Central memory CD8-positive, alpha-beta T cell (primary cell): ENCODE results near the gene RAB7A.

Source experiments
- ATAC-seq: fragments of 150-1000 bp; cut with Tn5 transposase; replicated peaks from 2 replicates; pipeline ENCODE4 v1.10.0; 2022; ENCODE audit warnings: mild to moderate bottlenecking, moderate FRiP score, moderate number of reproducible peaks; ENCODE audit not compliant: poor library complexity, severe bottlenecking; ENCODE audit errors: extremely low read depth
- DNase-seq, 2 donors: peaks; one replicate each; pipeline ENCODE4 v3.0.0; 2021; ENCODE audit warnings: low spot score in 2 of 2
- H3K27ac Mint-ChIP-seq: one replicate; pipeline ENCODE4 v1.8.0; 2022; ENCODE audit warnings: low read depth, mild to moderate bottlenecking, moderate library complexity, mixed read lengths
- H3K27me3 Mint-ChIP-seq: one replicate; pipeline ENCODE4 v1.8.0; 2022; ENCODE audit warnings: mixed read lengths
- H3K36me3 Mint-ChIP-seq: one replicate; pipeline ENCODE4 v1.8.0; 2022; ENCODE audit warnings: mild to moderate bottlenecking, moderate library complexity, mixed read lengths; ENCODE audit not compliant: insufficient read depth
- H3K4me1 Mint-ChIP-seq: one replicate; pipeline ENCODE4 v1.8.0; 2022; ENCODE audit warnings: mixed read lengths
- H3K4me3 Mint-ChIP-seq: one replicate; pipeline ENCODE4 v1.8.0; 2022; ENCODE audit warnings: mild to moderate bottlenecking, moderate library complexity, mixed read lengths
- H3K9me3 Mint-ChIP-seq: one replicate; pipeline ENCODE4 v1.8.0; 2022; ENCODE audit warnings: mixed read lengths

RAB7A gene

GRCh38 chr3:128805772-128806171 lies 79.8 kb downstream of the RAB7A start:
- DNase-seq (no peak), ATAC-seq (no peak)
- H3K9me3 Mint-ChIP-seq: no peaks in the 10 kb centered on the region
- peaks cover 57% of the 10 kb centered on the region for H3K4me1 Mint-ChIP-seq
- H3K27ac Mint-ChIP-seq: peak overlapping the region; percentile 75
- no peak overlapping the region for H3K4me3 Mint-ChIP-seq
- peaks cover 42% of the 10 kb centered on the region for H3K36me3 Mint-ChIP-seq
- H3K27me3 Mint-ChIP-seq: no peaks in the 10 kb centered on the region

- Mint-ChIP-seq H3K36me3 (peaks cover 47% of the 10 kb centered on the region), H3K27me3 (no peaks in the 10 kb centered on the region), H3K27ac (no peak overlapping the region), H3K4me1 (peaks cover 49% of the 10 kb centered on the region), H3K9me3 (no peaks in the 10 kb centered on the region), H3K4me3 (no peak overlapping the region)
- DNase-seq (no peak), ATAC-seq (no peak)
These were observed 80.6 kb downstream of the RAB7A start for GRCh38 chr3:128806588-128806987.

GRCh38 chr3:128807186-128807830 lies 81.3 kb downstream of the RAB7A start:
- Mint-ChIP-seq H3K4me3 (no peak overlapping the region), H3K27me3 (no peaks in the 10 kb centered on the region), H3K4me1 (peaks cover 42% of the 10 kb centered on the region), H3K9me3 (no peaks in the 10 kb centered on the region), H3K36me3 (peaks cover 46% of the 10 kb centered on the region), H3K27ac (peak overlapping the region; percentile 16)
- ATAC-seq (no peak), DNase-seq (no peak)

DNA sequence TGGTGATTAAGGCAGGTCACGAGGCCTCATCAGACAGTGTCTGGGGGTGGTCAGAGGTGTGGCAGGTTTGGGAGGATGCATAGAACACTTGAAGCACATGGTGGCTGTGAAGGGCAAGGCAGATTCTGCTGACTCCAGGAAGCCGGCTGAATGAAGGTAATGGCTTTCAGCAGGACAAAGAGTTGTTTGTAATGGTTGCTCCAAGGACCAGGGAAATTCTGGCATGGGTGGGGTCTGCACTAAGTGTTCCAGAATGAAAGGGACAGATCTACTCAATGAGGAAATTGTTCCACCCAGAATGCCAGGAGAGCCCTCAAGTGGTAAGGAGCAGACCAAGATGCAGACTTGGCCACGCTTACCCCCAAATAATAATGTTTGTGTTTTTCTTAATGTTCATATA lies 82.7 kb downstream of the RAB7A start:
- no peaks in the 10 kb centered on the region for H3K9me3 Mint-ChIP-seq
- H3K27ac Mint-ChIP-seq: peak overlapping the region; percentile 38
- H3K4me3 Mint-ChIP-seq: no peak overlapping the region
- ATAC-seq (no peak), DNase-seq (no peak)
- H3K36me3 Mint-ChIP-seq: peaks cover 49% of the 10 kb centered on the region
- peaks cover 33% of the 10 kb centered on the region for H3K4me1 Mint-ChIP-seq
- H3K27me3 Mint-ChIP-seq: no peaks in the 10 kb centered on the region

GRCh38 chr3:128813097-128813496 lies 87.1 kb downstream of the RAB7A start:
- ATAC-seq (no peak), DNase-seq (no peak)
- H3K27ac Mint-ChIP-seq: peak overlapping the region; percentile 91
- H3K4me3 Mint-ChIP-seq: no peak overlapping the region
- no peaks in the 10 kb centered on the region for H3K27me3 Mint-ChIP-seq
- H3K9me3 Mint-ChIP-seq: no peaks in the 10 kb centered on the region
- peaks cover 8% of the 10 kb centered on the region for H3K4me1 Mint-ChIP-seq
- H3K36me3 Mint-ChIP-seq: peaks cover 53% of the 10 kb centered on the region

- no peak overlapping the region for H3K27ac Mint-ChIP-seq
- DNase-seq (no peak), ATAC-seq (no peak)
- no peak overlapping the region for H3K4me3 Mint-ChIP-seq
- H3K4me1 Mint-ChIP-seq: peaks cover 5% of the 10 kb centered on the region
- no peaks in the 10 kb centered on the region for H3K9me3 Mint-ChIP-seq
- peaks cover 51% of the 10 kb centered on the region for H3K36me3 Mint-ChIP-seq
- no peaks in the 10 kb centered on the region for H3K27me3 Mint-ChIP-seq
These were observed 88.1 kb downstream of the RAB7A start for GRCh38 chr3:128814060-128814459.

DNA sequence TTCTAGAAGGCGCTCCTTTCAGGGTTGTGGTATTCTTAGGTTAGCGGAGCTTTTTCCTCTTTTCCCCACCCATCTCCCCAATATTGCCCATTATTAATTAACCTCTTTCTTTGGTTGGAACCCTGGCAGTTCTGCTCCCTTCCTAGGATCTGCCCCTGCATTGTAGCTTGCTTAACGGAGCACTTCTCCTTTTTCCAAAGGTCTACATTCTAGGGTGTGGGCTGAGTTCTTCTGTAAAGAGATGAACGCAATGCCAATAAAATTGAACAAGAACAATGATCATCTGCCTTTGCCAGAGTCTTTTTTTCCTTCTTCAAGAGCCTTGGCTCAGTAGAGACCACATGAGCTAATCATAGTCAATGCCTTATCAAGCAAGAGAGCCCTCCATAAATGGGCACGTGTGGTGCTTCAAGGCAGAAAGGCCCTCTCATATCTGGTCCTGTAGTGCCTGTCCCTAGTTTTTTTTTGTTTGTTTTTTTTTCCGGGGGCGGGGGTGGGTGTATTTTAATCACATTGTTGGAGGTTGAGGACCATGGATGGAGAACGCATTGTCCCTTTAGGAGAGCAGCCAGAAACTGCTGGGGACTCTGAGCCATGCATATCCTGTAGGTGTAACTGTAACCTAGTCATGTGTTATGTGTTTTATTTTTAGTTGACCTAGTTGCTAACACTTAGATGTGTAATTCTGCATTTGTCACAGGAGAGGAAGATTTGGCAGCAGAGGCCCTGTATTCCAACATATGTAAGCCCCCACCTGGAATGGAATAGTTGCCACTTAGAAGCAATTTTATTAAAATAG lies 88.7 kb downstream of the RAB7A start:
- Mint-ChIP-seq H3K27me3 (no peaks in the 10 kb centered on the region), H3K9me3 (no peaks in the 10 kb centered on the region), H3K36me3 (peaks cover 49% of the 10 kb centered on the region), H3K27ac (no peak overlapping the region), H3K4me3 (no peak overlapping the region), H3K4me1 (no peaks in the 10 kb centered on the region)
- DNase-seq: no peak
- no peak for ATAC-seq

- Mint-ChIP-seq H3K4me1 (no peaks in the 10 kb centered on the region), H3K4me3 (no peak overlapping the region), H3K36me3 (peaks cover 44% of the 10 kb centered on the region), H3K27me3 (no peaks in the 10 kb centered on the region), H3K9me3 (no peaks in the 10 kb centered on the region), H3K27ac (no peak overlapping the region)
- DNase-seq (no peak), ATAC-seq (no peak)
These were observed 89.5 kb downstream of the RAB7A start for GRCh38 chr3:128815318-128816064.

- ATAC-seq (no peak), DNase-seq (no peak)
- Mint-ChIP-seq H3K9me3 (no peaks in the 10 kb centered on the region), H3K4me1 (no peaks in the 10 kb centered on the region), H3K4me3 (no peak overlapping the region), H3K27me3 (no peaks in the 10 kb centered on the region), H3K27ac (no peak overlapping the region), H3K36me3 (peaks cover 36% of the 10 kb centered on the region)
These were observed 92.3 kb downstream of the RAB7A start for GRCh38 chr3:128818186-128818787.

DNA sequence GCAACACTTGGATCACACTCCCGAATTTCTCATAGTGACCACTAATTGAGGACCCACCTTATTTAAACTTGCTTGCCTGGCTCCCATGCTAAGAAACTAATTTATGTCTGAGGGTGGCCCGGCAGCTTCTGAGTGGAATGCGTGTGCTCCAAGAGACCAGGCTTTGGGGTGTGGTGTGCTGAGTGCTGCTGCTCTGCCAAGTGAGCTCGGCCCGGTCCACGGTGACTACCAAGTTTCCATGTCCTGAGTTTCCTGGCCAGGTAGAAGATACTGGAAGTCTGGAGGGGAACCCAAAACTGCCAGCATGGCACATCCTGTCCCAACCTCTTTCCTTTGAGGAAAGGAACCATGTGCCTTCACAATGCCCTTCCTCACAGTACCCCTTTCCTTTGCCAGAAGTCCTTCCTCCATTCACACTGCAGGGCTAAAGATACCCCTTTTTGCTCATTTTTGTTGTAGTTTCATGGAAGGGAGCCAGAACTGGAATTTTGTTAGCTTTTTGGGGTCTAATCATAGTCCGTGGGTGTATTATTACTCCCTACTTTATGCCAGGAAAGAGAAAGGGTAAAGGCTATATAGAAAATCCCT lies 94.4 kb downstream of the RAB7A start:
- Mint-ChIP-seq H3K9me3 (no peaks in the 10 kb centered on the region), H3K27ac (no peak overlapping the region), H3K36me3 (peaks cover 23% of the 10 kb centered on the region), H3K4me1 (no peaks in the 10 kb centered on the region), H3K27me3 (no peaks in the 10 kb centered on the region), H3K4me3 (no peak overlapping the region)
- DNase-seq (no peak), ATAC-seq (no peak)

DNA sequence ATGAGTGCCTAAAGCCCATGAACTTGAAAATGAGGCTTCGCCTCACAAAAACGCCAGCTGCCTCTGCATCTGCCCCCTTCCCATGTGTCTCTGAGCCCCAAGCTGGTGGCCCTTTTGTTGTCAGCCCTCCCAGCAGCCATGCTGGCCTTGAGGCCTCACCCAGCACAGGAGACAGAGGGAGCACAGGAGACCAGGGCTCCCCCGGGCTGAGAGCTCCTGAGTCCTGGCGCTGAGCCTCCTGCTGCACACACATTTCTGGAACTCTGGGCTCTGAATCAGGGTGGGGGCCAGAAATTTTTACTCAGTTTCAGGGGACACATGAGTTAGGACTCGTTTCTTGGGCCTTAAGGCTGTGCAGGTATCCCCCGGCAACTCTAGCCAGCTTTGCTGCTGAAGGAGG lies 97.0 kb downstream of the RAB7A start:
- DNase-seq (no peak), ATAC-seq (no peak)
- H3K9me3 Mint-ChIP-seq: no peaks in the 10 kb centered on the region
- no peak overlapping the region for H3K27ac Mint-ChIP-seq
- H3K4me3 Mint-ChIP-seq: no peak overlapping the region
- no peaks in the 10 kb centered on the region for H3K27me3 Mint-ChIP-seq
- no peaks in the 10 kb centered on the region for H3K4me1 Mint-ChIP-seq
- H3K36me3 Mint-ChIP-seq: peaks cover 15% of the 10 kb centered on the region

GRCh38 chr3:128823631-128824030 lies 97.6 kb downstream of the RAB7A start:
- DNase-seq (no peak), ATAC-seq (no peak)
- Mint-ChIP-seq H3K4me1 (no peaks in the 10 kb centered on the region), H3K9me3 (no peaks in the 10 kb centered on the region), H3K36me3 (peaks cover 14% of the 10 kb centered on the region), H3K27ac (peak overlapping the region; percentile 72), H3K4me3 (no peak overlapping the region), H3K27me3 (no peaks in the 10 kb centered on the region)
